Neural cell (in vitro differentiated cells): ENCODE results near the gene ARSK.

Experiments used
- EP300 ChIP-seq: fragments of 450-650 bp; conservative IDR thresholded peaks from 2 replicates; pipeline ENCODE4 v1.6.1; 2014; ENCODE audit warnings: antibody characterized with exemption, mild to moderate bottlenecking, moderate library complexity; ENCODE audit not compliant: poor library complexity, severe bottlenecking
- MXI1 ChIP-seq: fragments of 450-650 bp; conservative IDR thresholded peaks from 2 replicates; pipeline ENCODE4 v1.6.1; 2014; ENCODE audit warnings: antibody characterized with exemption, mild to moderate bottlenecking; ENCODE audit not compliant: poor library complexity, severe bottlenecking
- TAF1 ChIP-seq: IDR thresholded peaks from 2 replicates; pipeline ENCODE4 v1.6.1; 2012; ENCODE audit warnings: low read depth
- TF ChIP-seq, protein P1 (sequence below): fragments of 450-650 bp; IDR thresholded peaks from 2 replicates; pipeline ENCODE4 v1.5.1; 2014; ENCODE audit warnings: antibody characterized with exemption, mild to moderate bottlenecking, moderate library complexity; ENCODE audit not compliant: poor library complexity, severe bottlenecking
- TF ChIP-seq, protein P2 (sequence below): IDR thresholded peaks from 2 replicates; pipeline ENCODE4 v1.6.1; 2012; ENCODE audit warnings: borderline replicate concordance

DNA sequence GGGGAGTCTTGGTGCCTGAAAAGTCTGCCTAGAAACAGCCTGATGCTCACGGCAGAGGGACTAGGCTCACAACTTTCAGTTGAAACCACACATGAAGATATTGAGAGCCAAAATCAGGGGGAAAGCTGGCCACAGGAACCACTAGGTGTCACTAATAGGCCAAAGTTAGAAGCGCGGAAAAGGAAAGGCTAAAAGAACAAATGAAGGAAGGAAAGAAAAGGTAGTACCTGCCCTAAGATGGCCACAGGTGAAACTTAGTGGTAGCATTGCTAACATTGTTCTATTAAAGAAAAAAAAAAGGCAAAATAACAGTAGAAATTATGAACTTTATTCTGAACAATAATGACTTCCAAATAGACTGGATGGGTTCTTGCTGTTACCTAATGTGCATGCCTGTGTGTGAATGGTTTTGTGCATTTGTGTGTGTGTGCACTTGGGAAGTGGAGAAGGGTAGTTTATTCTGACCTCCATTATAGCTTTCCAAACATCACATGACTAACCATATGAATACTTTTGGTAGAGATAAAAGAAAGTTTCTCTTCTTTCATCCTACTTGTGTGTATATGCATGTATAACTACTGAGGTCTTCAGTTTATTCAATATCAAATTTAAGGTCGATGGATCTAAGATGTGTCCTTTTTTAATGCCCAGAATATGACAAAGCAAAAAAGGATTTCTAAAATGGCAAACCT lies 89.6 kb downstream of the ARSK start:
- TF ChIP-seq, protein P1, sequence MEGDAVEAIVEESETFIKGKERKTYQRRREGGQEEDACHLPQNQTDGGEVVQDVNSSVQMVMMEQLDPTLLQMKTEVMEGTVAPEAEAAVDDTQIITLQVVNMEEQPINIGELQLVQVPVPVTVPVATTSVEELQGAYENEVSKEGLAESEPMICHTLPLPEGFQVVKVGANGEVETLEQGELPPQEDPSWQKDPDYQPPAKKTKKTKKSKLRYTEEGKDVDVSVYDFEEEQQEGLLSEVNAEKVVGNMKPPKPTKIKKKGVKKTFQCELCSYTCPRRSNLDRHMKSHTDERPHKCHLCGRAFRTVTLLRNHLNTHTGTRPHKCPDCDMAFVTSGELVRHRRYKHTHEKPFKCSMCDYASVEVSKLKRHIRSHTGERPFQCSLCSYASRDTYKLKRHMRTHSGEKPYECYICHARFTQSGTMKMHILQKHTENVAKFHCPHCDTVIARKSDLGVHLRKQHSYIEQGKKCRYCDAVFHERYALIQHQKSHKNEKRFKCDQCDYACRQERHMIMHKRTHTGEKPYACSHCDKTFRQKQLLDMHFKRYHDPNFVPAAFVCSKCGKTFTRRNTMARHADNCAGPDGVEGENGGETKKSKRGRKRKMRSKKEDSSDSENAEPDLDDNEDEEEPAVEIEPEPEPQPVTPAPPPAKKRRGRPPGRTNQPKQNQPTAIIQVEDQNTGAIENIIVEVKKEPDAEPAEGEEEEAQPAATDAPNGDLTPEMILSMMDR: peak; percentile 83
- no peak for TF ChIP-seq EP300
- TF ChIP-seq TAF1: no peak
- TF ChIP-seq, protein P2, sequence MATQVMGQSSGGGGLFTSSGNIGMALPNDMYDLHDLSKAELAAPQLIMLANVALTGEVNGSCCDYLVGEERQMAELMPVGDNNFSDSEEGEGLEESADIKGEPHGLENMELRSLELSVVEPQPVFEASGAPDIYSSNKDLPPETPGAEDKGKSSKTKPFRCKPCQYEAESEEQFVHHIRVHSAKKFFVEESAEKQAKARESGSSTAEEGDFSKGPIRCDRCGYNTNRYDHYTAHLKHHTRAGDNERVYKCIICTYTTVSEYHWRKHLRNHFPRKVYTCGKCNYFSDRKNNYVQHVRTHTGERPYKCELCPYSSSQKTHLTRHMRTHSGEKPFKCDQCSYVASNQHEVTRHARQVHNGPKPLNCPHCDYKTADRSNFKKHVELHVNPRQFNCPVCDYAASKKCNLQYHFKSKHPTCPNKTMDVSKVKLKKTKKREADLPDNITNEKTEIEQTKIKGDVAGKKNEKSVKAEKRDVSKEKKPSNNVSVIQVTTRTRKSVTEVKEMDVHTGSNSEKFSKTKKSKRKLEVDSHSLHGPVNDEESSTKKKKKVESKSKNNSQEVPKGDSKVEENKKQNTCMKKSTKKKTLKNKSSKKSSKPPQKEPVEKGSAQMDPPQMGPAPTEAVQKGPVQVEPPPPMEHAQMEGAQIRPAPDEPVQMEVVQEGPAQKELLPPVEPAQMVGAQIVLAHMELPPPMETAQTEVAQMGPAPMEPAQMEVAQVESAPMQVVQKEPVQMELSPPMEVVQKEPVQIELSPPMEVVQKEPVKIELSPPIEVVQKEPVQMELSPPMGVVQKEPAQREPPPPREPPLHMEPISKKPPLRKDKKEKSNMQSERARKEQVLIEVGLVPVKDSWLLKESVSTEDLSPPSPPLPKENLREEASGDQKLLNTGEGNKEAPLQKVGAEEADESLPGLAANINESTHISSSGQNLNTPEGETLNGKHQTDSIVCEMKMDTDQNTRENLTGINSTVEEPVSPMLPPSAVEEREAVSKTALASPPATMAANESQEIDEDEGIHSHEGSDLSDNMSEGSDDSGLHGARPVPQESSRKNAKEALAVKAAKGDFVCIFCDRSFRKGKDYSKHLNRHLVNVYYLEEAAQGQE: no peak
- no peak for TF ChIP-seq MXI1
